HEK293 (cell line): Measurements from ENCODE around the gene ACRBP.

Experiments
- CTCF ChIP-seq: fragments of 450-650 bp; formaldehyde crosslinking; IDR thresholded peaks from 2 replicates; pipeline ENCODE4 v1.5.1; 2016; ENCODE audit warnings: missing biosample characterization, missing genetic modification characterization
- GFI1B ChIP-seq: fragments of 450-650 bp; formaldehyde crosslinking; IDR thresholded peaks from 2 replicates; pipeline ENCODE4 v1.5.1; 2016; ENCODE audit warnings: missing biosample characterization, missing genetic modification characterization
- HOXC10 ChIP-seq: sonication (generic); formaldehyde crosslinking; IDR thresholded peaks from 2 replicates; pipeline ENCODE4 v1.8.1; 2023; ENCODE audit warnings: mild to moderate bottlenecking, missing genetic modification reagents
- INSM2 ChIP-seq: fragments of 450-650 bp; formaldehyde crosslinking; IDR thresholded peaks from 2 replicates; pipeline ENCODE4 v1.5.1; 2016; ENCODE audit warnings: missing biosample characterization, missing genetic modification characterization
- KLF16 ChIP-seq: fragments of 450-650 bp; formaldehyde crosslinking; IDR thresholded peaks from 2 replicates; pipeline ENCODE4 v1.5.1; 2017; ENCODE audit warnings: missing biosample characterization, missing genetic modification characterization
- KLF17 ChIP-seq: fragments of 450-650 bp; formaldehyde crosslinking; IDR thresholded peaks from 2 replicates; pipeline ENCODE4 v1.5.1; 2016; ENCODE audit warnings: missing biosample characterization, missing genetic modification characterization
- KLF7 ChIP-seq: fragments of 450-650 bp; formaldehyde crosslinking; IDR thresholded peaks from 2 replicates; pipeline ENCODE4 v1.5.1; 2016; ENCODE audit warnings: missing biosample characterization, missing genetic modification characterization, borderline replicate concordance
- PRDM2 ChIP-seq: fragments of 450-650 bp; formaldehyde crosslinking; IDR thresholded peaks from 2 replicates; pipeline ENCODE4 v1.5.1; 2016; ENCODE audit warnings: missing biosample characterization, missing genetic modification characterization, borderline replicate concordance
- SP2 ChIP-seq: fragments of 450-650 bp; formaldehyde crosslinking; IDR thresholded peaks from 2 replicates; pipeline ENCODE4 v1.5.1; 2016; ENCODE audit warnings: missing biosample characterization, missing genetic modification characterization
- SP3 ChIP-seq: fragments of 450-650 bp; formaldehyde crosslinking; IDR thresholded peaks from 2 replicates; pipeline ENCODE4 v1.5.1; 2016; ENCODE audit warnings: missing biosample characterization, missing genetic modification characterization
- YY1 ChIP-seq: fragments of 450-650 bp; formaldehyde crosslinking; IDR thresholded peaks from 2 replicates; pipeline ENCODE4 v1.5.1; 2018; ENCODE audit warnings: missing biosample characterization, missing genetic modification characterization
- ZNF10 ChIP-seq: fragments of 450-650 bp; formaldehyde crosslinking; IDR thresholded peaks from 2 replicates; pipeline ENCODE4 v1.5.1; 2017; ENCODE audit warnings: missing biosample characterization, missing genetic modification characterization
- ZNF112 ChIP-seq: fragments of 450-650 bp; formaldehyde crosslinking; IDR thresholded peaks from 2 replicates; pipeline ENCODE4 v1.5.0; 2017; ENCODE audit warnings: missing biosample characterization, missing genetic modification characterization
- ZNF18 ChIP-seq: fragments of 450-650 bp; formaldehyde crosslinking; IDR thresholded peaks from 2 replicates; pipeline ENCODE4 v1.5.1; 2016; ENCODE audit warnings: missing biosample characterization, missing genetic modification characterization
- ZNF239 ChIP-seq: fragments of 450-650 bp; formaldehyde crosslinking; IDR thresholded peaks from 2 replicates; pipeline ENCODE4 v1.5.1; 2016; ENCODE audit warnings: missing biosample characterization, missing genetic modification characterization
- ZNF449 ChIP-seq: fragments of 450-650 bp; formaldehyde crosslinking; IDR thresholded peaks from 2 replicates; pipeline ENCODE4 v1.5.1; 2017; ENCODE audit warnings: missing biosample characterization, mild to moderate bottlenecking, missing genetic modification characterization, moderate library complexity
- ZNF558 ChIP-seq: fragments of 450-650 bp; formaldehyde crosslinking; IDR thresholded peaks from 2 replicates; pipeline ENCODE4 v1.5.1; 2016; ENCODE audit warnings: missing biosample characterization, missing genetic modification characterization
- ZNF561 ChIP-seq: fragments of 450-650 bp; IDR thresholded peaks from 2 replicates; pipeline ENCODE4 v1.5.1; 2018; ENCODE audit warnings: missing biosample characterization, missing genetic modification characterization, borderline replicate concordance
- ZNF660 ChIP-seq: fragments of 450-650 bp; IDR thresholded peaks from 2 replicates; pipeline ENCODE4 v1.5.1; 2018; ENCODE audit warnings: missing biosample characterization, mild to moderate bottlenecking, missing genetic modification characterization
- ZNF747 ChIP-seq: fragments of 450-650 bp; formaldehyde crosslinking; IDR thresholded peaks from 2 replicates; pipeline ENCODE4 v1.5.1; 2016; ENCODE audit warnings: missing biosample characterization, missing genetic modification characterization
- ZNF76 ChIP-seq: fragments of 450-650 bp; formaldehyde crosslinking; IDR thresholded peaks from 2 replicates; pipeline ENCODE4; 2016; ENCODE audit warnings: low read depth, missing biosample characterization, missing genetic modification characterization, borderline replicate concordance
- ZNF792 ChIP-seq: fragments of 450-650 bp; formaldehyde crosslinking; IDR thresholded peaks from 2 replicates; pipeline ENCODE4 v1.5.1; 2016; ENCODE audit warnings: missing biosample characterization, missing genetic modification characterization
- ZNF843 ChIP-seq: fragments of 450-650 bp; formaldehyde crosslinking; IDR thresholded peaks from 2 replicates; pipeline ENCODE4 v1.5.1; 2016; ENCODE audit warnings: missing biosample characterization, missing genetic modification characterization

ACRBP gene

GRCh38 chr12:6688999-6689882 lies 42.0 kb upstream of the ACRBP start, which contains the start of gene ZNF384 (continued):
- peak; percentile 75; the same call in 1 of the 2 replicates for TF ChIP-seq ZNF843 (tag by site-specific recombination)
- peak; percentile 69; the same call in 1 of the 2 replicates for TF ChIP-seq CTCF (tag by site-specific recombination)
- peak; percentile 20; the same call in 1 of the 2 replicates for TF ChIP-seq ZNF239 (tag by site-specific recombination)
- TF ChIP-seq ZNF561 (tag by site-specific recombination) = peak; percentile 63
- peak; percentile 97 for TF ChIP-seq SP2 (tag by site-specific recombination)
- TF ChIP-seq KLF17 (tag by site-specific recombination) = peak; percentile 93
- 0 out of 2 replicates have a peak, but pooled peaks have one; percentile 16 for TF ChIP-seq ZNF792 (tag by site-specific recombination)
- peak; percentile 46; the same call in 1 of the 2 replicates for TF ChIP-seq ZNF660
- TF ChIP-seq KLF7 (tag by site-specific recombination) = peak; percentile 76
- TF ChIP-seq ZNF449 = peak; percentile 48; the same call in 1 of the 2 replicates
- TF ChIP-seq INSM2 = peak; percentile 71; the same call in 1 of the 2 replicates
- TF ChIP-seq ZNF747 (tag by site-specific recombination) = no peak
- TF ChIP-seq ZNF558 (tag by site-specific recombination) = peak; percentile 51; the same call in 1 of the 2 replicates
- peak; percentile 47; the same call in 1 of the 2 replicates for TF ChIP-seq PRDM2
- peak; percentile 87 for TF ChIP-seq ZNF76
- peak; percentile 72; the same call in 1 of the 2 replicates for TF ChIP-seq YY1 (tag by site-specific recombination)
- peak; percentile 96 for TF ChIP-seq SP3
- TF ChIP-seq HOXC10 (CRISPR knock-in tag) = no peak
- TF ChIP-seq ZNF18 = 0 out of 2 replicates have a peak, but pooled peaks have one; percentile 11
- no peak for TF ChIP-seq ZNF112 (tag by site-specific recombination)
- peak; percentile 57; the same call in 1 of the 2 replicates for TF ChIP-seq GFI1B (tag by site-specific recombination)
- TF ChIP-seq KLF16 = peak; percentile 100
- peak; percentile 53; the same call in 1 of the 2 replicates for TF ChIP-seq ZNF10 (tag by site-specific recombination)
